Panc1 (cell line): ENCODE data around the gene MCHR2. TPM values are rescaled to one million over a fixed set of nuclear protein-coding genes. Genes with fewer than 3 reads are reported as not detected.

ENCODE experiments used
- ATAC-seq: fragments of 200-7000 bp; cut with Tn5 transposase; 2 replicates; pipeline ENCODE4 v1.9.1; 2020; ENCODE audit warnings: mild to moderate bottlenecking, moderate library complexity
- BruUV-seq: library from RNA; stranded (reverse); fragments of 400-500 nt; replicated peaks from 2 replicates; lab custom pipeline; 2021; lab: Mats Ljungman, UMichigan
- CTCF ChIA-PET: fragments of 300-600 bp; sonication (Branson Sonifier 250); formaldehyde crosslinking; loops from one replicate; lab custom pipeline; 2022; ENCODE audit warnings: antibody characterized with exemption; lab: Charles Lee
- POLR2A ChIA-PET: fragments of 300-600 bp; sonication (Branson Sonifier 250); formaldehyde crosslinking; loops from one replicate; lab custom pipeline; 2022; ENCODE audit warnings: antibody characterized with exemption; lab: Charles Lee
- DNase-seq: peaks from one replicate; pipeline ENCODE4 v3.0.0-alpha.2; 2010; ENCODE audit warnings: low read depth, low spot score
- H3K27ac ChIP-seq: 2 replicates; pipeline ENCODE4 v1.5.1; 2011; ENCODE audit warnings: mild to moderate bottlenecking, low read length, inconsistent platforms
- H3K27me3 ChIP-seq: fragments of 200-500 bp; sonication (Bioruptor generic); 2 replicates; pipeline ENCODE4 v1.6.0; 2014; ENCODE audit warnings: low read length, inconsistent platforms; ENCODE audit not compliant: control insufficient read depth, insufficient read depth
- H3K36me3 ChIP-seq: fragments of 200-500 bp; sonication (Bioruptor generic); 2 replicates; pipeline ENCODE4 v1.5.1; 2014; ENCODE audit warnings: inconsistent platforms, mild to moderate bottlenecking, low read length, moderate library complexity; ENCODE audit not compliant: control insufficient read depth, insufficient read depth
- H3K4me1 ChIP-seq: 2 replicates; pipeline ENCODE4 v1.5.1; 2011; ENCODE audit warnings: inconsistent platforms, mild to moderate bottlenecking, low read length, moderate library complexity; ENCODE audit not compliant: control insufficient read depth, insufficient read depth
- H3K4me3 ChIP-seq, 2 experiments: 2 replicates each; pipeline ENCODE4 v1.5.1; 2011 to 2012; ENCODE audit warnings: low read depth in 2 of 2, low read length in 2 of 2, mild to moderate bottlenecking in 2 of 2, inconsistent platforms in 1 of 2, moderate library complexity in 1 of 2
- H3K9me3 ChIP-seq: fragments of 200-500 bp; sonication (Bioruptor generic); 2 replicates; pipeline ENCODE4 v1.5.1; 2014; ENCODE audit warnings: low read depth, mild to moderate bottlenecking, inconsistent platforms, low read length, moderate library complexity; ENCODE audit not compliant: control insufficient read depth, insufficient read depth
- CTCF ChIP-seq: fragments of 450-650 bp; IDR thresholded peaks from 2 replicates; pipeline ENCODE4 v1.5.1; 2017; ENCODE audit warnings: mild to moderate bottlenecking
- POLR2AphosphoS5 ChIP-seq: IDR thresholded peaks from 2 replicates; pipeline ENCODE4 v1.6.1; 2012; ENCODE audit warnings: mild to moderate bottlenecking, low read depth, low read length, moderate library complexity
- REST ChIP-seq, 2 experiments: IDR thresholded peaks; 2 replicates each; pipeline ENCODE4 v1.6.1; 2011 to 2012; ENCODE audit warnings: low read depth in 2 of 2, control low read depth in 1 of 2, low read length in 1 of 2, mild to moderate bottlenecking in 1 of 2, moderate library complexity in 1 of 2; ENCODE audit not compliant: insufficient read depth in 1 of 2
- SIN3A ChIP-seq: IDR thresholded peaks from 2 replicates; pipeline ENCODE4 v1.6.1; 2012; ENCODE audit warnings: low read depth, mild to moderate bottlenecking, low read length, moderate library complexity, borderline replicate concordance; ENCODE audit not compliant: insufficient read depth
- TCF7L2 ChIP-seq: IDR thresholded peaks from 2 replicates; pipeline ENCODE4 v1.6.1; 2011; ENCODE audit warnings: mild to moderate bottlenecking, low read depth, low read length, inconsistent platforms
- in situ Hi-C: cut with HindIII; loops from 2 replicates; pipeline ENCODE4 v1.10.0; 2016; ENCODE audit warnings: low sequenced_read_pairs, low pct_unique_long_range_greater_than_20kb
- intact Hi-C: fragments of 100-400 bp; cut with micrococcal nuclease; formaldehyde crosslinking; loops from one replicate; pipeline ENCODE4 v1.10.0; 2022; ENCODE audit not compliant: unreplicated experiment
- total RNA-seq: library from RNA; stranded (reverse); gene quantifications from one replicate; pipeline ENCODE4 v1.2.1, GENCODE V29; 2021; ENCODE audit not compliant: unreplicated experiment

The MCHR2 gene
- total RNA-seq, 1 experiment from 2014 or later, result not detected

- no peaks in the 10 kb centered on the region for H3K9me3 ChIP-seq
- no peaks in the 10 kb centered on the region for H3K36me3 ChIP-seq
- no peak for TF ChIP-seq POLR2AphosphoS5
- TF ChIP-seq TCF7L2, result no peak
- TF ChIP-seq REST (IDR thresholded peaks at IDR 0.05; ENCODE audit: insufficient read depth in 1 of 2, low read depth in 2 of 2, low read length in 1 of 2), result no peak
- TF ChIP-seq SIN3A, result no peak
- no peak for TF ChIP-seq CTCF
- H3K4me1 ChIP-seq, result no peaks in the 10 kb centered on the region
- no peak overlapping the region for H3K27ac ChIP-seq
- in situ Hi-C loops (no loop called here), intact Hi-C loops (no loop called here)
- POLR2A ChIA-PET, result no interaction called here
- CTCF ChIA-PET, result no interaction called here
- DNase-seq (no peak), ATAC-seq (no peak)
- BruUV-seq, result no TSS peak
- no peaks in the 10 kb centered on the region; the same call in 1 of the 2 replicates for H3K27me3 ChIP-seq
- H3K4me3 ChIP-seq, result no peak overlapping the region
These were observed 109.0 kb downstream of the MCHR2 start for GRCh38 chr6:99885051-99885450.

- H3K36me3 ChIP-seq, result no peaks in the 10 kb centered on the region
- ATAC-seq (no peak), DNase-seq (no peak)
- no peak for TF ChIP-seq SIN3A
- TF ChIP-seq POLR2AphosphoS5, result no peak
- peaks cover 3% of the 10 kb centered on the region for H3K27me3 ChIP-seq
- no peak overlapping the region for H3K4me3 ChIP-seq
- no peaks in the 10 kb centered on the region for H3K9me3 ChIP-seq
- POLR2A ChIA-PET, result no interaction called here
- no TSS peak for BruUV-seq
- in situ Hi-C loops (no loop called here), intact Hi-C loops (no loop called here)
- no peak overlapping the region for H3K27ac ChIP-seq
- CTCF ChIA-PET, result no interaction called here
- no peaks in the 10 kb centered on the region for H3K4me1 ChIP-seq
These were observed 111.8 kb downstream of the MCHR2 start for GRCh38 chr6:99882128-99882702.

GRCh38 chr6:99879431-99879830 is 114.6 kb downstream of the MCHR2 start:
- in situ Hi-C loops (no loop called here), intact Hi-C loops (no loop called here)
- Histone ChIP-seq H3K4me1 (no peaks in the 10 kb centered on the region), H3K27ac (no peak overlapping the region), H3K36me3 (no peaks in the 10 kb centered on the region), H3K4me3 (no peak overlapping the region), H3K9me3 (no peaks in the 10 kb centered on the region), H3K27me3 (peaks cover 5% of the 10 kb centered on the region)
- DNase-seq, result no peak
- CTCF ChIA-PET, result interaction anchor here (0.6 kb wide), 1 partner anchor 461 kb away, joined by 3 read pairs; no protein-coding TSS in a partner anchor
- BruUV-seq, result no TSS peak
- POLR2A ChIA-PET, result no interaction called here
- TF ChIP-seq POLR2AphosphoS5 (no peak), CTCF (no peak), REST (IDR thresholded peaks at IDR 0.05; ENCODE audit: insufficient read depth in 1 of 2, low read depth in 2 of 2, low read length in 1 of 2) (no peak), TCF7L2 (no peak), SIN3A (no peak)
- ATAC-seq, result no peak
